ENCODE data around the gene COMMD1.
"Not testable (repeated sequence)": the region's sequence is repeated elsewhere in the genome, so short reads cannot be mapped to it uniquely, and the experiment has no call there.

Gene COMMD1

GRCh38 chr2:62143696-62144095, 238.2 kb downstream of the COMMD1 start:
- no peak for DNase-seq

GRCh38 chr2:62144689-62145477, 239.4 kb downstream of the COMMD1 start:
- DNase-seq: no peak

- DNase-seq: peak; percentile 81
Measured at GRCh38 chr2:62145478-62146100, 240.1 kb downstream of the COMMD1 start.

- not testable (repeated sequence) for DNase-seq
Measured at GRCh38 chr2:62146790-62147189, 241.3 kb downstream of the COMMD1 start.

GRCh38 chr2:62147610-62148301, 242.3 kb downstream of the COMMD1 start:
- DNase-seq: peak; percentile 11

GRCh38 chr2:62149708-62150107, 244.2 kb downstream of the COMMD1 start:
- no peak for DNase-seq

- DNase-seq: peak; percentile 20
Measured at GRCh38 chr2:62150597-62151305, 245.3 kb downstream of the COMMD1 start.

- no peak for DNase-seq
Measured at GRCh38 chr2:62151306-62151638, 245.8 kb downstream of the COMMD1 start.

GRCh38 chr2:62152000-62152399, 246.5 kb downstream of the COMMD1 start:
- DNase-seq: no peak

- DNase-seq: no peak
Measured at GRCh38 chr2:62156861-62157496, 251.5 kb downstream of the COMMD1 start.

GRCh38 chr2:62158444-62159121, 253.1 kb downstream of the COMMD1 start:
- DNase-seq: no peak

- not testable (repeated sequence) for DNase-seq
Measured at GRCh38 chr2:62160691-62161090, 255.2 kb downstream of the COMMD1 start.

- DNase-seq: no peak
Measured at GRCh38 chr2:62163106-62163831, 257.8 kb downstream of the COMMD1 start.

- DNase-seq: no peak
Measured at GRCh38 chr2:62163834-62164233, 258.4 kb downstream of the COMMD1 start.

- no peak for DNase-seq
Measured at GRCh38 chr2:62175728-62176127, 270.3 kb downstream of the COMMD1 start.

- no peak for DNase-seq
Measured at GRCh38 chr2:62176801-62177200, 271.3 kb downstream of the COMMD1 start.

- DNase-seq: no peak
Measured at GRCh38 chr2:62177392-62178049, 272.0 kb downstream of the COMMD1 start.

GRCh38 chr2:62178741-62179271, 273.3 kb downstream of the COMMD1 start:
- no peak for DNase-seq

GRCh38 chr2:62180975-62181374, 275.5 kb downstream of the COMMD1 start:
- no peak for DNase-seq

GRCh38 chr2:62181843-62182242, 276.4 kb downstream of the COMMD1 start:
- DNase-seq: no peak

Data from MV-4-11 (cell line).